HepG2 (cell line): ENCODE measurements around the gene BMP8A. TPM values are rescaled to one million over a fixed set of nuclear protein-coding genes. Genes with fewer than 3 reads are reported as not detected.

ENCODE experiments used
- ATAC-seq: fragments of 200-7000 bp; cut with Tn5 transposase; 3 replicates; pipeline ENCODE4 v1.9.1; 2020; ENCODE audit warnings: mild to moderate bottlenecking, moderate library complexity
- BruUV-seq: library from RNA; stranded (reverse); fragments of 400-500 nt; replicated peaks from 2 replicates; lab custom pipeline; 2021; lab: Mats Ljungman, UMichigan
- CTCF ChIA-PET: fragments of 300-600 bp; formaldehyde crosslinking; extraction: SDS; loops from one replicate; lab custom pipeline; 2021; ENCODE audit warnings: low total read pairs, inconsistent platforms, low intra/inter-chr PET ratio; lab: Yijun Ruan, JAX
- POLR2A ChIA-PET: fragments of 350-600 bp; sonication (Branson Sonifier 250); formaldehyde crosslinking; loops from one replicate; lab custom pipeline; 2020; ENCODE audit warnings: antibody characterized with exemption, inconsistent platforms; lab: Yijun Ruan, JAX
- DNase-seq: peaks from one replicate; pipeline ENCODE4 v3.0.0-alpha.2; 2015; ENCODE audit warnings: low spot score
- FAIRE-seq: peaks from 3 replicates; lab custom pipeline; 2011; peaks lifted over from hg19 to GRCh38; lab: Jason Lieb, UNC
- H2AFZ ChIP-seq: one replicate; pipeline ENCODE4 v1.6.1; 2011; ENCODE audit warnings: low read length, inconsistent platforms
- H3K27ac ChIP-seq: fragments of 300-600 bp; 3 replicates; pipeline ENCODE4 v1.8.0; 2011; ENCODE audit warnings: mixed run types, mild to moderate bottlenecking, mixed read lengths, low read length, inconsistent platforms; ENCODE audit not compliant: insufficient read depth; ENCODE audit errors: extremely low read length
- H3K27me3 ChIP-seq, 2 experiments: fragments of 200-600 bp in 1 of 2; 2 replicates in 1 of 2; 3 replicates in 1 of 2; pipeline versions ENCODE4 v1.6.0 to v1.8.0; 2011; ENCODE audit warnings: low read length in 2 of 2, mild to moderate bottlenecking in 2 of 2, moderate library complexity in 2 of 2, inconsistent platforms in 1 of 2; ENCODE audit not compliant: insufficient read depth in 2 of 2, control insufficient read depth in 1 of 2
- H3K36me3 ChIP-seq, 2 experiments: fragments of 200-600 bp in 1 of 2; replicated peaks in 1 of 2; 2 replicates in 1 of 2; 3 replicates in 1 of 2; pipeline versions ENCODE4 v1.5.1 to v1.8.0; 2011; ENCODE audit warnings: low read length in 2 of 2, inconsistent platforms in 1 of 2; ENCODE audit not compliant: insufficient read depth in 2 of 2, control insufficient read depth in 1 of 2
- H3K4me1 ChIP-seq: 2 replicates; pipeline ENCODE4 v1.5.1; 2012; ENCODE audit warnings: low read length, inconsistent platforms; ENCODE audit not compliant: insufficient read depth
- H3K4me2 ChIP-seq: 2 replicates; pipeline ENCODE4 v1.6.0; 2011; ENCODE audit warnings: low read depth, low read length, inconsistent platforms
- H3K4me3 ChIP-seq, 3 experiments: fragments of 200-600 bp in 1 of 3; sonication (generic), shearing (Covaris generic) in 1 of 3; replicated peaks in 1 of 3; 2 replicates each; pipeline ENCODE4 v1.5.1; 2011 to 2016; ENCODE audit warnings: low read length in 3 of 3, inconsistent platforms in 2 of 3, low read depth in 2 of 3, mild to moderate bottlenecking in 2 of 3, control low read depth in 1 of 3, mixed read lengths in 1 of 3; ENCODE audit not compliant: insufficient read depth in 1 of 3
- H3K79me2 ChIP-seq: one replicate; pipeline ENCODE4 v1.6.1; 2011; ENCODE audit warnings: low read length, inconsistent platforms; ENCODE audit not compliant: insufficient read depth
- H3K9ac ChIP-seq: 2 replicates; pipeline ENCODE4 v1.6.0; 2011; ENCODE audit warnings: mild to moderate bottlenecking, low read depth, low read length, inconsistent platforms; ENCODE audit not compliant: insufficient read depth
- H3K9me3 ChIP-seq: 2 replicates; pipeline ENCODE4 v1.5.1; 2012; ENCODE audit warnings: mild to moderate bottlenecking, low read length
- H4K20me1 ChIP-seq: 2 replicates; pipeline ENCODE4 v1.6.0; 2011; ENCODE audit warnings: inconsistent platforms, mild to moderate bottlenecking, low read length, moderate library complexity; ENCODE audit not compliant: insufficient read depth
- FOXJ3 ChIP-seq: sonication (generic); formaldehyde crosslinking; IDR thresholded peaks from 2 replicates; pipeline ENCODE4 v1.4.0; 2020; ENCODE audit warnings: missing genetic modification reagents, mild to moderate bottlenecking, borderline replicate concordance
- FOXK2 ChIP-seq: fragments of 450-650 bp; IDR thresholded peaks from 2 replicates; pipeline ENCODE4 v1.6.1; 2016
- KDM1A ChIP-seq: IDR thresholded peaks from 2 replicates; pipeline ENCODE4 v1.6.1; 2016; ENCODE audit warnings: missing compliant biosample characterization
- NR2F1 ChIP-seq, 2 experiments: fragments of 450-650 bp in 1 of 2; formaldehyde crosslinking in 1 of 2; IDR thresholded peaks; 2 replicates each; pipeline versions ENCODE4 v1.5.0 to v1.6.1; 2016 to 2020; ENCODE audit warnings: mild to moderate bottlenecking in 1 of 2, missing compliant biosample characterization in 1 of 2, missing genetic modification reagents in 1 of 2, moderate library complexity in 1 of 2
- PLRG1 ChIP-seq: fragments of 450-650 bp; conservative IDR thresholded peaks from 2 replicates; pipeline ENCODE4 v1.6.1; 2016
- POLR2A ChIP-seq, 2 experiments: IDR thresholded peaks; 2 replicates each; pipeline ENCODE4 v1.6.1; 2011; ENCODE audit warnings: low read depth in 2 of 2, low read length in 2 of 2, mild to moderate bottlenecking in 1 of 2, moderate library complexity in 1 of 2; ENCODE audit not compliant: insufficient read depth in 1 of 2
- RFXAP ChIP-seq: sonication (generic); formaldehyde crosslinking; IDR thresholded peaks from 2 replicates; pipeline ENCODE4 v1.4.0; 2020; ENCODE audit warnings: missing genetic modification reagents, borderline replicate concordance
- ZBTB20 ChIP-seq: sonication (generic); formaldehyde crosslinking; IDR thresholded peaks from 2 replicates; pipeline ENCODE4 v1.8.1; 2023; ENCODE audit warnings: missing genetic modification reagents, low read depth, mild to moderate bottlenecking, borderline replicate concordance
- ZNF17 ChIP-seq: sonication (generic); formaldehyde crosslinking; IDR thresholded peaks from 2 replicates; pipeline ENCODE4 v1.5.0; 2020; ENCODE audit warnings: mild to moderate bottlenecking, missing genetic modification reagents
- ZNF337 ChIP-seq: sonication (generic); formaldehyde crosslinking; IDR thresholded peaks from 2 replicates; pipeline ENCODE4 v1.5.1; 2020; ENCODE audit warnings: missing genetic modification reagents, low read depth, mild to moderate bottlenecking, borderline replicate concordance
- ZNF44 ChIP-seq: sonication (generic); formaldehyde crosslinking; IDR thresholded peaks from 2 replicates; pipeline ENCODE4 v1.5.1; 2020; ENCODE audit warnings: mild to moderate bottlenecking, missing genetic modification reagents
- ZNF557 ChIP-seq: sonication (generic); formaldehyde crosslinking; IDR thresholded peaks from 2 replicates; pipeline ENCODE4 v1.4.0; 2020; ENCODE audit warnings: missing genetic modification reagents
- ZNF614 ChIP-seq: IDR thresholded peaks from 2 replicates; pipeline ENCODE4 v1.6.1; 2018; ENCODE audit warnings: missing biosample characterization, missing genetic modification reagents, inconsistent platforms, borderline replicate concordance
- in situ Hi-C: cut with HindIII; loops from 2 replicates; pipeline ENCODE4 v1.10.0; 2017; ENCODE audit warnings: low pct_unique_long_range_greater_than_20kb; ENCODE audit not compliant: extremely low pct_ligation_motif_present
- intact Hi-C: fragments of 100-400 bp; cut with micrococcal nuclease; formaldehyde crosslinking; loops from one replicate; pipeline ENCODE4 v1.10.0; 2022; ENCODE audit not compliant: unreplicated experiment
- polyA plus RNA-seq, 8 experiments: library from polyadenylated mRNA; depleted of rRNA in 3 of 8; stranded (reverse) in 7 of 8; unstranded in 1 of 8; fragments of >200 nt; fragmentation: Illumina TruSeq in 4 of 8; extraction: Trizol in 4 of 8; gene quantifications; 2 replicates each; pipeline versions ENCODE4 v1.2.1 to v1.2.3, GENCODE V29; 2011 to 2016; ENCODE audit warnings: low read depth in 4 of 8, missing spikeins in 1 of 8, mixed read lengths in 1 of 8; ENCODE audit not compliant: insufficient read depth in 1 of 8
- total RNA-seq, 5 experiments: library from RNA; depleted of rRNA; stranded (reverse); fragments of >200 nt; fragmentation: Illumina TruSeq; extraction: Trizol; gene quantifications; 2 replicates each; pipeline ENCODE4 v1.2.3, GENCODE V29; 2016; ENCODE audit warnings: low read depth in 1 of 5
- TF ChIP-seq, protein P1 (sequence below): sonication (generic); formaldehyde crosslinking; conservative IDR thresholded peaks from 2 replicates; pipeline ENCODE4 v1.8.0; 2022; ENCODE audit warnings: low read depth, missing genetic modification reagents
- TF ChIP-seq, protein P2 (sequence below): sonication (generic); formaldehyde crosslinking; IDR thresholded peaks from 2 replicates; pipeline ENCODE4 v1.8.0; 2022; ENCODE audit warnings: mild to moderate bottlenecking, missing genetic modification reagents; ENCODE audit not compliant: insufficient replicate concordance
- TF ChIP-seq, protein P3 (sequence below): sonication (generic); formaldehyde crosslinking; IDR thresholded peaks from 2 replicates; pipeline ENCODE4 v1.4.0; 2020; ENCODE audit warnings: missing genetic modification reagents

The BMP8A gene
- total and polyA plus RNA-seq, 2 of the 13 experiments (the other 11 are each of a cell fraction or from before 2014, with no cell fraction given), result 0.05 TPM; not detected in 1

DNA sequence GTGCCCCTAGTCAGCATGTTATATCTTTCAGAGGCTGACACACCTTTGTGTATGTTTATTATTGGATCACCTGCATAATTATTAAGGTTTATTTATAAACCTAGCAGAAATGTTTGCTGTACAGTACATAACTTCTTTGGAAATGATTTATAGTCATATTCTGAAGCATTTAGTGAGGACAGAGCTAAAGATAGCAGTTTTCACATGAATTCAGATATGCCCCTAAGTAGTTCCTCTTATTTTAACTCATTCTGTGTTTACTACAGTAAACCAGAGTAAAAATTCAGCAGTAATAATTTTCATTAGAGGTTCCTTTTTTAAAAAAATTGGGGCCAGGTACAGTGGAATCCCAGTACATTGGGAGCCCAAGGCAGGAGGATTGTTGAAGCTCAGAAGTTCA is 21.4 kb upstream of the BMP8A start:
- no peaks in the 10 kb centered on the region for H4K20me1 ChIP-seq
- POLR2A ChIA-PET, result no interaction called here
- H3K79me2 ChIP-seq, result no peaks in the 10 kb centered on the region
- no peaks in the 10 kb centered on the region for H3K9me3 ChIP-seq
- DNase-seq, result no peak
- intact Hi-C loops, result no loop called here
- H3K9ac ChIP-seq, result no peak overlapping the region
- no peak overlapping the region for H3K27ac ChIP-seq
- no peak overlapping the region for H3K4me3 ChIP-seq
- no peaks in the 10 kb centered on the region for H3K27me3 ChIP-seq
- TF ChIP-seq PLRG1, result no peak
- TF ChIP-seq, protein P1, sequence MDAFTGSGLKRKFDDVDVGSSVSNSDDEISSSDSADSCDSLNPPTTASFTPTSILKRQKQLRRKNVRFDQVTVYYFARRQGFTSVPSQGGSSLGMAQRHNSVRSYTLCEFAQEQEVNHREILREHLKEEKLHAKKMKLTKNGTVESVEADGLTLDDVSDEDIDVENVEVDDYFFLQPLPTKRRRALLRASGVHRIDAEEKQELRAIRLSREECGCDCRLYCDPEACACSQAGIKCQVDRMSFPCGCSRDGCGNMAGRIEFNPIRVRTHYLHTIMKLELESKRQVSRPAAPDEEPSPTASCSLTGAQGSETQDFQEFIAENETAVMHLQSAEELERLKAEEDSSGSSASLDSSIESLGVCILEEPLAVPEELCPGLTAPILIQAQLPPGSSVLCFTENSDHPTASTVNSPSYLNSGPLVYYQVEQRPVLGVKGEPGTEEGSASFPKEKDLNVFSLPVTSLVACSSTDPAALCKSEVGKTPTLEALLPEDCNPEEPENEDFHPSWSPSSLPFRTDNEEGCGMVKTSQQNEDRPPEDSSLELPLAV (CRISPR knock-in tag), result no peak
- TF ChIP-seq FOXK2, result no peak
- TF ChIP-seq ZNF44 (CRISPR knock-in tag), result no peak
- no peak for TF ChIP-seq RFXAP (CRISPR knock-in tag)
- no peak for TF ChIP-seq FOXJ3 (CRISPR knock-in tag)
- no peak for TF ChIP-seq ZNF17 (CRISPR knock-in tag)
- TF ChIP-seq, protein P2, sequence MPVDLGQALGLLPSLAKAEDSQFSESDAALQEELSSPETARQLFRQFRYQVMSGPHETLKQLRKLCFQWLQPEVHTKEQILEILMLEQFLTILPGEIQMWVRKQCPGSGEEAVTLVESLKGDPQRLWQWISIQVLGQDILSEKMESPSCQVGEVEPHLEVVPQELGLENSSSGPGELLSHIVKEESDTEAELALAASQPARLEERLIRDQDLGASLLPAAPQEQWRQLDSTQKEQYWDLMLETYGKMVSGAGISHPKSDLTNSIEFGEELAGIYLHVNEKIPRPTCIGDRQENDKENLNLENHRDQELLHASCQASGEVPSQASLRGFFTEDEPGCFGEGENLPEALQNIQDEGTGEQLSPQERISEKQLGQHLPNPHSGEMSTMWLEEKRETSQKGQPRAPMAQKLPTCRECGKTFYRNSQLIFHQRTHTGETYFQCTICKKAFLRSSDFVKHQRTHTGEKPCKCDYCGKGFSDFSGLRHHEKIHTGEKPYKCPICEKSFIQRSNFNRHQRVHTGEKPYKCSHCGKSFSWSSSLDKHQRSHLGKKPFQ (CRISPR knock-in tag), result no peak
- no peak for TF ChIP-seq ZNF614 (CRISPR knock-in tag)
- TF ChIP-seq ZNF557 (CRISPR knock-in tag), result no peak
- TF ChIP-seq NR2F1 (CRISPR knock-in tag; IDR thresholded peaks at IDR 0.05), result no peak
- no peak for TF ChIP-seq ZNF337 (CRISPR knock-in tag)
- no peak for TF ChIP-seq POLR2A (IDR thresholded peaks at IDR 0.05; ENCODE audit: insufficient read depth in 1 of 2, low read depth in 2 of 2, low read length in 2 of 2)
- no peak for TF ChIP-seq KDM1A
- TF ChIP-seq, protein P3, sequence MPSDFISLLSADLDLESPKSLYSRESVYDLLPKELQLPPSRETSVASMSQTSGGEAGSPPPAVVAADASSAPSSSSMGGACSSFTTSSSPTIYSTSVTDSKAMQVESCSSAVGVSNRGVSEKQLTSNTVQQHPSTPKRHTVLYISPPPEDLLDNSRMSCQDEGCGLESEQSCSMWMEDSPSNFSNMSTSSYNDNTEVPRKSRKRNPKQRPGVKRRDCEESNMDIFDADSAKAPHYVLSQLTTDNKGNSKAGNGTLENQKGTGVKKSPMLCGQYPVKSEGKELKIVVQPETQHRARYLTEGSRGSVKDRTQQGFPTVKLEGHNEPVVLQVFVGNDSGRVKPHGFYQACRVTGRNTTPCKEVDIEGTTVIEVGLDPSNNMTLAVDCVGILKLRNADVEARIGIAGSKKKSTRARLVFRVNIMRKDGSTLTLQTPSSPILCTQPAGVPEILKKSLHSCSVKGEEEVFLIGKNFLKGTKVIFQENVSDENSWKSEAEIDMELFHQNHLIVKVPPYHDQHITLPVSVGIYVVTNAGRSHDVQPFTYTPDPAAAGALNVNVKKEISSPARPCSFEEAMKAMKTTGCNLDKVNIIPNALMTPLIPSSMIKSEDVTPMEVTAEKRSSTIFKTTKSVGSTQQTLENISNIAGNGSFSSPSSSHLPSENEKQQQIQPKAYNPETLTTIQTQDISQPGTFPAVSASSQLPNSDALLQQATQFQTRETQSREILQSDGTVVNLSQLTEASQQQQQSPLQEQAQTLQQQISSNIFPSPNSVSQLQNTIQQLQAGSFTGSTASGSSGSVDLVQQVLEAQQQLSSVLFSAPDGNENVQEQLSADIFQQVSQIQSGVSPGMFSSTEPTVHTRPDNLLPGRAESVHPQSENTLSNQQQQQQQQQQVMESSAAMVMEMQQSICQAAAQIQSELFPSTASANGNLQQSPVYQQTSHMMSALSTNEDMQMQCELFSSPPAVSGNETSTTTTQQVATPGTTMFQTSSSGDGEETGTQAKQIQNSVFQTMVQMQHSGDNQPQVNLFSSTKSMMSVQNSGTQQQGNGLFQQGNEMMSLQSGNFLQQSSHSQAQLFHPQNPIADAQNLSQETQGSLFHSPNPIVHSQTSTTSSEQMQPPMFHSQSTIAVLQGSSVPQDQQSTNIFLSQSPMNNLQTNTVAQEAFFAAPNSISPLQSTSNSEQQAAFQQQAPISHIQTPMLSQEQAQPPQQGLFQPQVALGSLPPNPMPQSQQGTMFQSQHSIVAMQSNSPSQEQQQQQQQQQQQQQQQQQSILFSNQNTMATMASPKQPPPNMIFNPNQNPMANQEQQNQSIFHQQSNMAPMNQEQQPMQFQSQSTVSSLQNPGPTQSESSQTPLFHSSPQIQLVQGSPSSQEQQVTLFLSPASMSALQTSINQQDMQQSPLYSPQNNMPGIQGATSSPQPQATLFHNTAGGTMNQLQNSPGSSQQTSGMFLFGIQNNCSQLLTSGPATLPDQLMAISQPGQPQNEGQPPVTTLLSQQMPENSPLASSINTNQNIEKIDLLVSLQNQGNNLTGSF (CRISPR knock-in tag), result no peak
- TF ChIP-seq ZBTB20 (CRISPR knock-in tag), result no peak
- TF ChIP-seq, all 625 proteins: peak for 0
- CTCF ChIA-PET, result interaction anchor here (1.4 kb wide), 1 partner anchor 69 kb away, joined by 7 read pairs; no protein-coding TSS in a partner anchor
- Histone ChIP-seq H3K4me2 (no peak overlapping the region), H3K4me1 (no peaks in the 10 kb centered on the region), H3K36me3 (peaks cover 27 to 72% of the 10 kb centered on the region in 2 experiments), H2AFZ (no peak overlapping the region)
- no TSS peak for BruUV-seq
- ATAC-seq (no peak), FAIRE-seq (no peak)
- in situ Hi-C loops, result no loop called here
